Stomach (tissue), 9 donors: ENCODE measurements around the gene PSMD8. TPM values are rescaled to one million over a fixed set of nuclear protein-coding genes. Genes with fewer than 3 reads are reported as not detected.

ENCODE experiments used
- DNase-seq, 2 donors: peaks; one replicate each; pipeline versions ENCODE4 v3.0.0 to v3.0.0-alpha.2; 2013 to 2019
- H3K27ac ChIP-seq, 5 donors: fragments of 200-600 bp in 4 of 5; sonication (generic) in 4 of 5; one replicate each; pipeline ENCODE4 v1.5.1; 2013 to 2019; ENCODE audit warnings: mild to moderate bottlenecking in 1 of 5, moderate library complexity in 1 of 5
- H3K27me3 ChIP-seq, 3 donors: fragments of 200-600 bp; sonication (generic); one replicate each; pipeline ENCODE4 v1.5.1; 2017 to 2019; ENCODE audit warnings: mixed run types in 1 of 3
- H3K36me3 ChIP-seq, 4 donors: fragments of 200-600 bp; sonication (generic); 1 replicate in 3 of 4; 2 replicates in 1 of 4; pipeline ENCODE4 v1.5.1; 2016 to 2019
- H3K4me1 ChIP-seq, 4 donors: fragments of 200-600 bp; sonication (generic); one replicate each; pipeline ENCODE4 v1.5.1; 2016 to 2019
- H3K4me3 ChIP-seq, 4 donors: fragments of 200-600 bp; sonication (generic) in 3 of 4; one replicate each; pipeline ENCODE4 v1.5.1; 2016 to 2019; ENCODE audit warnings: mild to moderate bottlenecking in 1 of 4
- H3K9me3 ChIP-seq, 4 donors: fragments of 200-600 bp; sonication (generic); one replicate each; pipeline ENCODE4 v1.5.1; 2016 to 2019
- CTCF ChIP-seq, 7 experiments: fragments of 450-650 bp in 4 of 7; fragments of 200-600 bp in 3 of 7; sonication (generic) in 3 of 7; IDR thresholded peaks; one replicate each; pipeline ENCODE4 v1.5.1; 2016 to 2019; ENCODE audit warnings: antibody characterized with exemption in 7 of 7, control low read depth in 2 of 7, mild to moderate bottlenecking in 1 of 7
- EP300 ChIP-seq: sonication (generic); formaldehyde crosslinking; IDR thresholded peaks from one replicate; pipeline ENCODE4 v1.6.1; 2017; ENCODE audit warnings: antibody characterized with exemption
- POLR2A ChIP-seq, 4 donors: fragments of 450-650 bp; IDR thresholded peaks; one replicate each; pipeline ENCODE4 v1.6.1; 2016; ENCODE audit warnings: antibody characterized with exemption in 4 of 4, control low read depth in 2 of 4, mild to moderate bottlenecking in 1 of 4, moderate library complexity in 1 of 4
- POLR2AphosphoS5 ChIP-seq, 3 donors: sonication (generic); formaldehyde crosslinking; IDR thresholded peaks; one replicate each; pipeline ENCODE4 v1.6.1; 2016; ENCODE audit warnings: antibody characterized with exemption in 3 of 3
- WGBS, 5 donors: extraction: QIAGEN DNeasy Blood & Tissue Kit in 3 of 5; methylation state at CpG; one replicate each; pipeline versions ENCODE4 v1.1.5 to v1.1.7; 2013 to 2018; 5-methylcytosine and 5-hydroxymethylcytosine counted together
- intact Hi-C: fragments of 100-400 bp; cut with DNase I; formaldehyde crosslinking; loops from one replicate; pipeline ENCODE4 v1.15.1; 2023; ENCODE audit warnings: low total_unique reads
- polyA plus RNA-seq, 3 donors: library from polyadenylated mRNA; stranded (reverse); fragments of 200-250 nt; gene quantifications; one replicate each; pipeline ENCODE4 v1.2.3, GENCODE V29; 2013
- total RNA-seq, 5 donors: library from RNA; depleted of rRNA; stranded (reverse); fragments of >200 nt; gene quantifications; one replicate each; pipeline versions ENCODE4 v1.1.0 to v1.2.3, GENCODE V29; 2014 to 2016
- donor health status: healthy with polysubstance abuse.
- donor health status: Bipolar disorder and iron deficiency.
- donor health status: healthy.

The PSMD8 gene
- total and polyA plus RNA-seq, 8 donors, result 10.7 to 282 (median 108) TPM

GRCh38 chr19:38412961-38413360, 38.6 kb downstream of the PSMD8 start:
- H3K27me3 ChIP-seq, result peaks cover 0 to 19% (median 4%) of the 10 kb centered on the region in 3 donors
- 55 to 67% (median 63%) methylated on average over 10 to 11 of the region's 11 CpGs for WGBS, 5 donors
- H3K9me3 ChIP-seq, result no peaks in the 10 kb centered on the region
- H3K27ac ChIP-seq, result no peak overlapping the region
- H3K4me1 ChIP-seq, result peaks cover 0 to 7% (median 6%) of the 10 kb centered on the region in 4 donors
- no peak for TF ChIP-seq CTCF (IDR thresholded peaks at IDR 0.05)
- H3K4me3 ChIP-seq, result no peak overlapping the region
- no peak for DNase-seq
- intact Hi-C loops, result no loop called here
- H3K36me3 ChIP-seq, result peaks cover 0 to 27% (median 12%) of the 10 kb centered on the region in 4 donors

- intact Hi-C loops, result no loop called here
- Histone ChIP-seq H3K27me3 (peaks cover 0 to 24% (median 8%) of the 10 kb centered on the region in 3 donors), H3K4me1 (peaks cover 0 to 12% (median 11%) of the 10 kb centered on the region in 4 donors), H3K9me3 (no peaks in the 10 kb centered on the region), H3K4me3 (no peak overlapping the region), H3K36me3 (peaks cover 0 to 22% (median 8%) of the 10 kb centered on the region in 4 donors), H3K27ac (no peak overlapping the region)
- no peak for TF ChIP-seq EP300
- TF ChIP-seq POLR2AphosphoS5 (IDR thresholded peaks at IDR 0.05), result no peak
- TF ChIP-seq POLR2A (IDR thresholded peaks at IDR 0.05), result no peak
- no peak for TF ChIP-seq CTCF (IDR thresholded peaks at IDR 0.05)
- DNase-seq, result no peak
- 81 to 92% (median 89%) methylated on average over 6 of the region's 6 CpGs for WGBS, 5 donors
Measured at GRCh38 chr19:38413416-38413815, 39.0 kb downstream of the PSMD8 start.

GRCh38 chr19:38417146-38417543, 42.8 kb downstream of the PSMD8 start:
- WGBS, 5 donors, result 73 to 81% (median 75%) methylated on average over 8 of the region's 8 CpGs
- H3K4me1 ChIP-seq, result peaks cover 0 to 13% (median 11%) of the 10 kb centered on the region in 4 donors
- peak overlapping the region in 1 of 5 donors; percentile 70 for H3K27ac ChIP-seq

More at GRCh38 chr19:38417146-38417543, 42.8 kb downstream of the PSMD8 start:
- no peak for DNase-seq
- no peak overlapping the region for H3K4me3 ChIP-seq
- TF ChIP-seq POLR2A (IDR thresholded peaks at IDR 0.05), result no peak
- no peak for TF ChIP-seq EP300
- TF ChIP-seq CTCF (IDR thresholded peaks at IDR 0.05), result no peak
- TF ChIP-seq POLR2AphosphoS5 (IDR thresholded peaks at IDR 0.05), result no peak
- H3K36me3 ChIP-seq, result peaks cover 0 to 13% (median 0%) of the 10 kb centered on the region in 4 donors
- no peaks in the 10 kb centered on the region for H3K9me3 ChIP-seq
- peaks cover 0 to 56% (median 23%) of the 10 kb centered on the region in 3 donors for H3K27me3 ChIP-seq
- intact Hi-C loops, result no loop called here
